Activated CD4-positive, alpha-beta T cell treated with anti-CD3 and anti-CD28 coated beads for 4 hours (primary cell): ENCODE data around the gene CSTB.

Experiments
- DNase-seq, 2 donors: peaks; one replicate each; pipeline ENCODE4 v3.0.0-alpha.2; 2020

CSTB gene

DNA sequence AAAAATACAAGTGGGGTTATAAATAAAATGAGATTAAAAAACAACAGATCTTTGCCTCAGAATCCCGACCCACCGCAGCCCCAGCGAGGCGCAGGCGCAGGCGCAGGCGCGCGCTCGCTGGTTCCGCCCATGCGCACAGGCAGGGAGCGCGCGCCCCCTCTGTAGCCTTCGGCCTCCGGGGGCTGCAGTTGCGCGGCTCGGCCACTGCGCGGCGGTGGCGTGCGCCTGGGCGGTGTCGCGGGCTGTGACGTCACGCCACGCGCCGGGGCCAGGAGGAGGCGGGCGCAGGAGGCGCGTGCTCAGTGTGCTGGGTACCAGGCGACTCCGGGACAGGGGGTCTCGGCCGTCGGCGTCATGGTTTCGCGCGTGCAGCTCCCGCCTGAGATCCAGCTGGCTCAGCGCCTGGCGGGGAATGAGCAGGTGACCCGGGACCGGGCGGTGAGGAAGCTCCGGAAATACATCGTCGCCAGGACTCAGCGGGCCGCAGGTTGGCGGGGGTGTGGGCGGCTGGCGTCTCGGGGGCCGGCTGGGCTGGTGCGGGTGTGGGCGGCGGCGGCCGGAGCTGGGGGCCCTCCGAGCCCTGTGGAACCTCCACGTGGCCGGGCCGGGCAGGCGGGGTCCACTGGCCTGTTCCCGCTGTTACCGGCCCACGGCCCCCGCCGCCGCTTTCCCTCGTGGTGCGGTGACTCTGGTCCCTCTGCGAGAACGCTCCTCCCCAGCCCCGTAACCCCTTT lies 13.3 kb upstream of the CSTB start, which contains the start of gene RRP1:
RRP1 (plus strand) TSS at position 302 of the 734 bp plus-strand sequence; CDS start at position 355, 53 bp downstream.
- DNase-seq, result peak; percentile 91 to 93

DNA sequence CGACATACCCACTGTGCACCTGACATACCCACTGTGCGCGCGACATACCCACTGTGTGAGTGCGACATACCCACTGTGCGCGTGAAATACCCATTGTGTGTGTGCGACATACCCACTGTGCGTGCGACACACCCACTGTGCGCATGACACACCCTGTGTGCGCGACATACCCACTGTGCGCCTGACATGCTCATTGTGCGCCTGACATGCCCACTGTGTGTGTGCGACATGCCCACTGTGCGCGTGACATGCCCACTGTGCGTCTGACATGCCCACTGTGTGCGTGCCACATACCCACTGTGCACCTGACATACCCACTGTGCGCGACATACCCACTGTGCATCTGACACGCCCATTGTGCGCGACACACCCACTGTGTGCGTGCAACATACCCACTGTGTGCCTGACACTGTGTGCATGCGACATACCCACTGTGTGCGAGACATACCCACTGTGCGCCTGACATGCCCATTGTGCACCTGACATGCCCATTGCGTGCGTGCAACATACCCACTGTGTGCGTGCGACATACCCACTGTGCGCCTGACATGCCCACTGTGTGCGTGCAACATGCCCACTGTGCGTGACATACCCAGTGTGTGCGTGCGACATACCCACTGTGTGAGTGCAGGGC lies 10.8 kb upstream of the CSTB start:
- DNase-seq, result no peak

DNA sequence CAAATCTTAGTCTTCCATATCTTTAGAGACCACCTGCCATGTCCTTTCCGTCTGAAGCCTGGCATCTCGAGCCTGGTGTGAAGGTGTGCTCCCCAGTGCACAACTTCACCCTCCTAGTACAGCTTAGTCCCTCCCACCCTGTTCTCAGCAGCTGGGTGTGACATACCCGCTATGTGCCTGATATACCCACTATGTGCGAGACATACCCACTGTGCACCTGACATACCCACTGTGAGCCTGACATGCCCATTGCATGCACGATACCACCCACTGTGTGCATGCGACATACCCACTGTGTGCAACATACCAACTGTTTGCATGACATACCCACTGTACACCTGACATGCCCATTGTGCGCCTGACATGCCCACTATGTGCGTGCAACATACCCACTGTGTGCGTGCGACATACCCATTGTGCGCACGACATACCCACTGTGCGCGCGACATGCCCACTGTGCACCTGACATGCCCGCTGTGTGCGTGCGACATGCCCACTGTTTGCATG lies 10.2 kb upstream of the CSTB start:
- DNase-seq, result no peak

DNA sequence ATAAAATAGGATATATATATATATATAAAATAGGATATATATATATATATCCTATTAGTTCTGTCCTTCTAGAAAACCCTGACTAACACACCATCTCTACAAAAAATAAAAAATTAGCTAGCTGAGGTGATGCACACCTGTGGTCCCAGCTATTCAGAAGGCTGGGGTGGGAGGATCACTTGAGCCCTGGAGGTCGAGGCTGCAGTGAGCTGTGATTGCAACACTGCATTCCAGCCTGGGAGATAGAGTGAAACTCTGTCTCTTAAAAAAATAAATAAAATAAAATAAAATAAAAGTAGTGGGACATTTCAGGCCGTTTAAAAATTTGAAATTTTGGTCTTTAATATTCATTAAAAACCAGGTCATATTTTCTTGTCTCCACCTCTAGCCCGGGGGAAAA lies 9.0 kb upstream of the CSTB start:
- no peak for DNase-seq

DNA sequence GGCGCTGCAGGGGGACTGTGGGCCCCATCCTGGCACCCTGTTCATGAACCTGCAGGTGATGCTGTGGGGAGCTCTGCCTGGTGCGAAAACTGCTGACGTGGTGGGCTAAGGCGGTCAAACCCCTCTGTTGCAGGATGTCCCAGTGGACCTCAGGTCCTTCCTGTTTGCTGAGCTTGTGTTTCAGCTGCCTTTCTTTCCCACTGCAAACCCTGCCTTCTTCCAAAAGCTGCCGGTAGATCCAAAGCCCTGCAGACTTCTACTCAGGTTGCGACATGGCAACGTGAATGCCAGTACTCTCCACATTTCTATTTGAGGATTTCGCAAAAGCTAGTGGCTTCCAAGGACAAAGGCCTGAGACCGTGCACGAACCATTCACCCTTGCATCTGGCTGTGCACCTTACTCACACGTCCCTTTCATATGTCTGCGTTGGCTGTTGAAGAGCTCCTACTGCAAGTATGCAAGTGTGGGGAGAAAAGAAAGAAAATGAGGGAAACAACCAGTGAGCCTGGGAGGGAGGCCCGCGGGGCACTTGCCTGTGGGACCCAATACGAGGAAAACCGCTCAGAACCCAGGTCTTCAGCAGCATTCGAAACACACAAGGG lies 7.1 kb upstream of the CSTB start:
- DNase-seq, result no peak

DNA sequence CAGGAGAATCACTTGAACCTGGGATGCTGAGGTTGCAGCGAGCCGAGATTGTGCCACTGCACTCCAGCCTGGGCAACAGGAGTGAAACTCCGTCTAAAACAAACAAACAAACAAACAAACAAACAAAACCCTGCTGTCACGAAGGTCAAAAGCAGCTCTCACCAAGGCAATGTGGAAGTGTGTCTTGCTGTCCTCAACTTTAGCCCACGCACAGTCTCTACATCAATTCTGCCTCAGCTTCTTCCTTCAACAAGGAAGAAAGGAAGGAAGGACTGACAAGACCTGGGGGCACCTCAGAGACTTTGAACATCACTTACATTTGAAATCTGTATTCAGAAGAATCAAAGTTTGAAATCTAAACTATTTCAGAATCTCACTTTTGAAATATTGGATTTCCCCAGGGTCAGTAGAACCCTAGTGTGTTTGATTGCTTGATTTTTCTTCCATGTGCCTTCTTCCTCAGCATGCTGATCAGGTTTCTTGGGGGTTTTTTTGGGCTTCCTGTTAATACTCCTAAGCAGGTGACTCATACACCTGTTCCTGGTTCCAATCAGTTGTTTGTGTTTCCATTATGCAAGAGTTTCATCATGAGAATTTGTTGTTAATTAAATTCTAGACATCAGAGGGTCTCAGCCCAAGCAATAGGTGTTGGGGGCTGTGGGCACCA lies 6.5 kb upstream of the CSTB start:
- DNase-seq, result no peak

DNA sequence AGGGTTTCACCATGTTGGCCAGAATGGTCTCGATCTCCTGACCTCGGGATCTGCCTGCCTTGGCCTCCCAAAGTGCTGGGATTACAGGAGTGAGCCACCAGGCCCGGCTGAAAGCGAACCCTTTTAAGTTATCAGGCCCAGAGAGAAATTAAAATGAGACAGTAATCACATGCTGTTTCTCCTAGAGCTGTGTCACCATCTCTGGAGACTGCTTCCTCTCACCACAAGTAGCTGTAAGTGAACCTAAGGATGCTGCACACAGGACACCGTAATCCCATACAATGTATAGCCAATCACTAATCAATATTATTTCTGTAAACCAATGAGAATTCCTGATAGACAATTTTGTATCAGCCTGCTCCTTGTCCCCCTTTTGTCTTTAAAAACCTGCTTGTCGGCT lies 5.7 kb upstream of the CSTB start:
- DNase-seq, result no peak

DNA sequence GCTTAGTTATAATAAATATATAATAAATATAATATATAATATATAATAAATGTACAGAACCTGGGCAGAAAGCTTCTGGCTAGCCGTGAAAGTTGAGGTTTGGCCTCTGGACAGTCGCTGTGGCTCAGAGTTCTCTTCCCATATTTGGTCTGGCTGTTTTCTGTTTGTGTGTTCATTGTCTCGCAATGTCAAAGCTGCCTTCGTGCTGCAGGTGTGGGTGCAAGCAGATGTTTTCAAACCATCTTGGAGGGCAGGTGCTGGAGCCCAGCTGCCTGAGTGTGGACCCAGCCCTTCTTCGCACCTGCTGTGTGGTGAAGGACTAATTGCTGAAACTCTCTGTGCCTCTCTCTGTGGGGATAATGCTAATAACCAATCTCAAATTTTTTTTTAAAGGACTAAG lies 3.6 kb upstream of the CSTB start:
- no peak for DNase-seq

DNA sequence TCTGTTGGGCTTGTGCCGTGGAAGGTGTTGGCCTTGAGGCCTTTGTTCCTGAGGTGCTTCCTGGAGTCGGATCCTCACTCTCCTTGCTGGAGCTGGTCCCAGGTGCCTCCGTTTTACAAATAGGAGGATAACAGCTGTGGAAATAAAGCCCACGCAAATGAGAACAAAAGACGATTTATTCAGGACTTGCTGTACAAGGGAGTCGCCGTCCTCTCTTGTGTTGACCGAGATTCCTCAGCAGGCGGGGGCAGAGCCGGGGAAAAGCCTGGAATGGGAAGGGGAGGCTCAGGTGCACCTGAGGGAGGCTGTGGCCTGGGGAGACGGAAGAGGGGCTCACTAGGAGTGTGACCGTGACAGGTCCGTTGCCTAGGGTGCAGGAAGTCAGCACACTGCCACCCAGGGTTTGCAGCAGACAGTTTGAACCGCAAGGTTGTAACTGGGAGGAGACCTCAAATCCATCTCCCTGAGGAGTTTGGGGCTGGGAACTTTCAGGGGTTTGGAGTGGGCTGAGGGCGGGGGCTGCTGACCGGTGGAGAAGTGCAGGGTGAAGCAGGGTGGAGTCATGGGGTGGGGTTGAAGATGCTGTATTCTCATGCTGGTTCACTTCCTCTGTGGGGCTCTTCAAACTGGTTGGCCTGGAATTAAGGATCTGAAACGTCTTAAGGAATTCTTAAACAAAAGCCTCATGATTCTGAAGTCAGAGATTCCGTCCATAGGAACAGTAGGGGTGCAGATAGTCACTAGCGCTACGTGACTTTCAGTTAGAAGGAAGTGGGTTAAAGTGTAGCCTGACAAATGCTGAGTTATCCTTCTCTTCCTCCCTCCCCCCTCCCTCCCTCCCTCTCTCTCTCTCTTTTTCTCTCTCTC lies 2.6 kb upstream of the CSTB start:
- no peak for DNase-seq

DNA sequence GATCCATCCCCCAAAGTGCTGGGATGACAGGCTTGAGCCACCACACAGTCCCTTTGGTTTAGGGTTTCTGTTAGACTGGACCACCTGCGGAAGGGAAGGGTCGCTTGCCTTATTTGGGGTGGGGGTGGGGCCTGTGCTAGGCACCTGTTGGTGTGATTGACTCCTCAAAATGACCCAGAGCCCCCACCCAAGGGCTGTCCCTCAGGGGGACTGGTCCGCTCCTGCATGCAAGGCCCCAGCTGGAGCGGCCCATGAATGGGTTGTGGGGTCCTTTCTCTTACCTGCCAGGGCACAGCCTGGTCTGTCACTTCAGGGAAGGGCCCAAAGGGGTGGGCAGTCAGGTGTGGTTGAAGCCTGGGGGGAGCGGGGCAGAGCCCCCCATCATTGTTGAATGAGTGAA lies 1.8 kb upstream of the CSTB start:
- DNase-seq, result no peak

DNA sequence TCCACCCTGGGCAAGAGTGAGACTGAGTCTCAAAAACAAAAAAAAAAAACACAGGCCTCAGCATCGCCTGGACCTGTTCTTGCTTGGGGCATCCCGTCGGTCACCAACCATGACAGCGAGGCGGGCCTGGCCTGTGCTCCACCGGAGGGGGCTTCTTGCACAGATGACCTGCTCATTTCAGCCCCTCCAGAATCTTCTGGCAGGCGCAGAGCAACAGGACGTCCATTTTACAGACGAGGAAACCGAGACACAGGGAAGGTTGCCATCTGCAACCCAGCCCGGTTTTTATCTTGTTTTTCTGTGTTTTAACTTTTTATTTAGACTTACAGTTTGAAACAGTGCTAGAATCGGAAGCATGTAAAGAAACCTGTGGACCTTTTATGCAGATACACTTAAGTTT lies 918 bp downstream of the CSTB start:
- DNase-seq, result no peak

DNA sequence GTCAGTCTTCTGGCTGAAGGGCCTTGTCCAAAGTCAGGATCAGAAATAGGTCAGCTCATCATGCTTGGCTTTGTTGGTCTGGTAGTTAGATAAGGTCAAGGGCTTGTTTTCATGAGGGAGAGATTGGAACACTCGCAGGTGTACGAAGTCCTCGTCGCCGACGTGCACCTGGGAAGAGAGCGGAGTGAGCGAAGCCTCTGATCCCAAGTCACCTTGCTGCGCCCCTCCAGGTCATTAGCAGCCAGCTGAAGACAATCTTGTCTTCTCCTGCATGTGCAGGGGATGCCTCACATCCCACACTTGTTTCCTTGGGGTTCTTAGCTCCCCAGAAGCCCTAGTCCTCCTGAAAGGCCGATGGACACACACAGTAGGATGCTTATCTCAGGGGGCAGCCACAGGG lies 1.9 kb downstream of the CSTB start:
- DNase-seq, result no peak

DNA sequence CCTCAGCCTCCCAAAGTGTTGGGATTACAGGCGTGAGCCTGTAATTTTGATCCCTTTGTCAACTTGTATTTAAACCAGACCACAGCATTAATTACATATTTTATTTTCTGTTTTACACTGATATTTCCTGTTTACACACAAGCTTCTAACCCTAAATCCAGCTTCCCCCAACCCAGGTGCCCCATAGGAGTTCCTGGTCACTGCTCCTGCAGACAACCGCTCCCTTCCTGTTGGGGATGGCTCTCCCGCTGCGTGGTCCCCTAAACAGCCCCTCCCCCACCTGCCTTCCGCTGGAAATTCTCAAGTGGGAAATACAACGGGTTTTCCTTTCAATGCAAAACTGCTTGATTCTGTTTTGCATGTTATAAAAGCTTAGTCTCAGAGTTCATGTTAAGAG lies 3.7 kb downstream of the CSTB start:
- no peak for DNase-seq

DNA sequence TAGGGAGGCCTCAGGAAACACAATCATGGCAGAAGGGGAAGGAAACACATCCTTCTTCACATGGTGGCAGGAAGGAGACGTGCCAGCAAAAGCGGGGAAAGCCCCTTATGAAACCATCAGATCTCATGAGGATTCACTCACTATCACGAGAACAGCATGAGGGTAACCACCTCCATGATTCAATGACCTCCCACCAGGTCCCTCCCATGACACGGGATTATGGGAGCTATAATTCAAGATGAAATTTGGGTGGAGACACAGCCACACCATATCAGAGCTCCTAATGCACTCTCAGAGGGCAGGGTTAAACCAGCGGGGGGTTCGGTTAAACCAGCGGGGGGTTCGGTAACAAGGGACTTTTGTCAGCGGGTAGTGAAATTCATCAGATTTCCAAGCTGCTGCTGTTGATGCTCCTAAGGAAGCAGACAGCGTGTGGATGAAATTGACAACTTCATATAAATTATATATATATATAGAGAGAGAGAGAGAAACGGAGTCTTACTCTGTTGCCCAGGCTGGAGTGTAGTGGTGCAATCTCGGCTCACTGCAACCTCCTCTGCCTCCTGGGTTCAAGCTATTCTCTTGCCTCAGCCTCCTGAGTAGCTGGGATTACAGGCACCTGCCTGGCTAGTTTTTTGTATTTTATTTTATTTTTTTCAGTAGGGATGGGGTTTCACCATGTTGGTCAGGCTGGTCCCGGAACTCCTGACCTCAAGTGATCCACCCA lies 4.2 kb downstream of the CSTB start:
- no peak for DNase-seq

DNA sequence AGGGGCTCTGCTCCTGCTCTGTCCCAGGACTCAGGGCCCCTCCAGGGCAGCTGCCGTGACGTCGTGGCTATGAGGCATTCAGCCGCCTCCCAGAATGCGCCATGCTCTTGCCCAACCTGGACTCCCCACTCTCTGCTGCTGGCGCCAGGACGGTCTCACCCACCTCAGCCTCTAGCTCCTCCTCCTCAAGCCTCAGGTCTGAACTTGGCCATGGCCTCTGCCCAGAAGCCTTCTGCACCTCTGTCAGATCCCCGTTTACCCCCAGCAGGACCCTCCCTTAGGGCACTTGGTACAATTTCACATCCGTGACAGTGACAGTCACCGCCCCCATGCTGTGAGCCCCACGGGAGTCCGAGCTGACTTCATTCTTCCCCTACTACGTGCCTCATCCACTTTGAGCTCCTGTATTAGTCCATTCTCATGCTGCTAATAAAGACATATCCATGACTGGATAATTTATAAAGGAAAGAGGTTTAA lies 4.9 kb downstream of the CSTB start:
- DNase-seq, result no peak

DNA sequence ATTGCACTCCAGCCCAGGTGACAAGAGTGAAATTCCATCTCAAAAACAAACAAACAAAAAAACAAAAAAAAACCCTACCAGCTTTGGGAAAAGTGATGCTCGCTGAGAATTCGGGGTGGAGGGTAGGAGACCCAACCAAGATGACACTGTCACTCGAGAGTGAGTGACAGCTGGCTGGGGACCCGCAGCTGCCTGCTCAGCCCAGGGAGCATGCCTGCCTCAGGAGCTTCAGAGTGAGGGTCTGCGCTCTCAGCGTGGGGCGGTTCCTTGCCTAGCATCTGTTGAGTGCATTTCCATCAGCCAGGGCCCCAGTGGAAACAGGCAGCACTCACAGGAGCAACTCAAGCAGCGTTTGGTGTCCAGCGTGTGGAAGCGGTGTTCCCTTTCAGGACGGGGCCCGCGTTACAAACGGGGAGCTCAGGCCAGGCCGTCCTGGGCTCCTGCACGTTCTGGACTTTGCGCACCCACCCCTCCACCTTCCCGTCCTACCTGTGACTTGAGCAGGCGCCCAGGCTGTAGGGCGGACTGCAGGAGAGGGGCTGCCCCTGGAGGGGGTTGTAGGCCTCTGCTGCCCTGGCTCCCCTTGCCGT lies 5.9 kb downstream of the CSTB start:
- DNase-seq, result no peak

DNA sequence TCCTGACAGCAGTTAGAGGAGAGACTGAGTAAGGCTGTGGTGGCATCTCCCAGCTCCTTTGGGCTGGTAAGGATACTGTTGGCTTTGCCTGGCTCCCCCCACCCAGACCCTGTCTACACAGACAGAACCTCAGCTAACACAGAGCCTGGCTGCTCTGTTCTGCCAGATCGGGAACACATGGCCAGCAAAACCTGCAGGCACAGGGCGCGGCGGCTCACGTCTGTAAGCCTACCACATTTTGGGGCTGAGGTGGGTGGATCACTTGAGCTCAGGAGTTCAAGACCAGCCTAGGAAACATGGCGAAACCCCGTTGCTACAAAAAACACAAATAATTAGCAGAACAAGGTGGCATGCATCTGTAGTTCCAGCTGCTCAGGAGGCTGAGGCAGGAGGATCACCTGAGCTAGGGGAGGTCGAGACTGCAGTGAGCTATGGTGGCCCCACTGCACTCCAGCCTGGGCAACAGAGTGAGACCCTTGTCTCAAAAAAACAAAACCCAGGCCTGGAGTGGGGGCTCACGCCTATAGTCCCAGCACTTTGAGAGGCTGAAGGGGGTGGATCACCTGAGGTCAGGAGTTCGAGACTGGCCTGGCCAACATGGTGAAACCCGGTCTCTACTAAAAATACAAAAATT lies 6.7 kb downstream of the CSTB start:
- no peak for DNase-seq

DNA sequence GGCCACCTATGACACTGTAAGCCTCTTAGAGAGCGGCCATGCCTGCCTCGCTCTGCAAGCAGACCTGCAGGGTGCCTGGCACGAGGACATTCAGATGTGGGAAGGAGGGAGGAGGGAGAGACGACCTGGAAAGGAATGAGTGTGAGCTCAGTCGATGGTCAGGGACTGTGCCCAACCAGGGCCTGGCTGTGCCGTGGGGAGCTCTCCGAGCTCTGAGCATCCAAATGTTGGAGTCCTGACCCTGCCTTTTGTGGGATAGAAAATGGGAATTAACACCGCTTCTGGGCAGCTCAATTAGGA lies 7.3 kb downstream of the CSTB start:
- no peak for DNase-seq

DNA sequence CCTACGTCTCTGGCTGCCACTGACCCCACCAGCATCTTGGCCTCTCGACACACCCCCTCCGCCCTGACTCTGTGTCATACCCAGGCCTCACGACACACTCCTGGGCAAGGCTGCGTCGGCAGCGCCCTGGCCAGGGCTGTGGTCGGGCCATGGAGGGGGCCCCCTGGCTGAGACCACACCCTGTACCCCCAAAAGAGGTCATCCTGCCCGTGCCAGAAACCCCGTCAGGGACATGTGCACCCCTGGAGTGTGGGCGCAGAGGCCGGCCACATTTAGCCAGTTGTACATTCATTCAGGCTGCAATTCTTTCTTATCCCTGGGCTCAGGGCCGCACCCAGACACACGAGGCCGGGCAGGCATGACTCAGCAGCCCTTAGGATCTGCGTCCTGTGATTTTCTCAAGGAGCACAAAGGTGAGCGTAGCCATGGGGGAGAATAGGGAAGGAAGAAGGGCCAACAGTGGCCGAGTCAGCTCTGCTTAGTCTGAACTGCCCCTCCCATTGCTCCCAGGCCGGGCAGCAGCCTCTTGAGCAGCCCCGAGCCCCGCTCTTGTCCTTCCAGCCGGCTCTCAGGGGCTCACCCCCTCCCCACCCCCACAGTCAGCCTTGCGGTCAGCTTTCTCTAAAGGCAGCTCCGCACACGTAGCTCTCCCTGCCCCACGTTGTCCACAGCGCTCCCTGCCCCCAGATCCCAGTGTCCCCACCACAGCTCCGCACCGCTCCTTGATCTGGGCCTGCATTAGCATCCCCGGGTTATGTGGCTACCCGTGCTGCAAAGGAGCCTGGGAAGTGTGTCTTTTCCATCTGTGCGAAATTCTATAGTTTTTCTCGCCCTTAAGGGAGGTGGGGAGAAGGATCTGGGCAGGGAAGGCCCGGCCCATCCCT lies 7.9 kb downstream of the CSTB start:
- DNase-seq, result no peak

DNA sequence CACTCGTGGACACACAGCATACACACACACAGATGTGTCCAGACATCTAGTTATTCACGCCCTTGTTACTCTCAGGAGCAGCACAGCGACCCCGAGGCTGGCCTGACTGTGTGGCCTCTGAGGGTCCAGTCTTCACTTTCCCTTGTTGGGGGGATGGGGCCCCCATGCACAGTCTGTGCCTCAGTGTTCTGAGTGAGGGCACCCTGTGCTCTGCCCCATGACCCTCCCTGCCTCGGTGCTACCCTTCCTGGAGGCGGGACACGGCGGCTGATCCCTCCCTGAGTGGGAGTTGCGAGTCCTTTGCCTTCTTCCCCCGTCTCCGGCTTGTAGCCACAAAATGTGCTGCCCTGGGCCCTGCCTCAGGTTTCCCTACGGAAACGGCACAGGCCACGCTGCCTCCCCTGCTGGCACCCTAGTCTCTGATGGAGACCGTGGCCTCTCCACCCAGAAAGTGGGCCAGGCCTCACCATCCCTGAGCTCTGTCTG lies 8.6 kb downstream of the CSTB start:
- no peak for DNase-seq
